Measurements from ENCODE around the gene SULT1C3. TPM values are rescaled to one million over a fixed set of nuclear protein-coding genes. Genes with fewer than 3 reads are reported as not detected.
"Not testable (repeated sequence)": the region's sequence is repeated elsewhere in the genome, so short reads cannot be mapped to it uniquely, and the experiment has no call there.

Gene SULT1C3
- total RNA-seq, 1 donor: not detected

- H3K4me3 ChIP-seq (ENCODE audit: low read depth, low read length): peak overlapping the region; percentile 28
- no peak for TF ChIP-seq CTCF (IDR thresholded peaks at IDR 0.05; ENCODE audit: insufficient read depth, low read length)
- DNase-seq (ENCODE audit: low read depth): peak; percentile 61
Measured at GRCh38 chr2:108271691-108272253, 32.0 kb downstream of the SULT1C3 start.

- no peak for TF ChIP-seq CTCF (IDR thresholded peaks at IDR 0.05; ENCODE audit: insufficient read depth, low read length)
- DNase-seq (ENCODE audit: low read depth): peak; percentile 60
- H3K4me3 ChIP-seq (ENCODE audit: low read depth, low read length): no peak overlapping the region
Measured at GRCh38 chr2:108278631-108279030, 38.9 kb downstream of the SULT1C3 start.

GRCh38 chr2:108279468-108279867 is 39.7 kb downstream of the SULT1C3 start:
- no peak for DNase-seq (ENCODE audit: low read depth)
- TF ChIP-seq CTCF (IDR thresholded peaks at IDR 0.05; ENCODE audit: insufficient read depth, low read length): no peak
- H3K4me3 ChIP-seq (ENCODE audit: low read depth, low read length): no peak overlapping the region

- no peak overlapping the region for H3K4me3 ChIP-seq (ENCODE audit: low read depth, low read length)
- DNase-seq (ENCODE audit: low read depth): no peak
- no peak for TF ChIP-seq CTCF (IDR thresholded peaks at IDR 0.05; ENCODE audit: insufficient read depth, low read length)
Measured at GRCh38 chr2:108280466-108280865, 40.7 kb downstream of the SULT1C3 start.

- DNase-seq (ENCODE audit: low read depth); H3K4me3 ChIP-seq (ENCODE audit: low read depth, low read length): not testable (repeated sequence)
Measured at GRCh38 chr2:108284566-108284965, 44.8 kb downstream of the SULT1C3 start.

GRCh38 chr2:108285616-108286015 is 45.8 kb downstream of the SULT1C3 start:
- no peak overlapping the region for H3K4me3 ChIP-seq (ENCODE audit: low read depth, low read length)
- TF ChIP-seq CTCF (IDR thresholded peaks at IDR 0.05; ENCODE audit: insufficient read depth, low read length): no peak
- DNase-seq (ENCODE audit: low read depth): no peak

GRCh38 chr2:108287169-108287568 is 47.4 kb downstream of the SULT1C3 start:
- DNase-seq (ENCODE audit: low read depth): no peak
- TF ChIP-seq CTCF (IDR thresholded peaks at IDR 0.05; ENCODE audit: insufficient read depth, low read length): no peak
- H3K4me3 ChIP-seq (ENCODE audit: low read depth, low read length): no peak overlapping the region
